GM13977 (cell line): ENCODE data around the gene CDC42BPA.

ENCODE experiments used
- DNase-seq: peaks from one replicate; pipeline ENCODE4 v3.0.0; 2012; ENCODE audit warnings: low spot score
- in situ Hi-C: fragments of 300-500 bp; cut with MboI; formaldehyde crosslinking; loops from one replicate; pipeline ENCODE4 v1.12.0; 2022; ENCODE audit warnings: low sequenced_read_pairs, low pct_unique_long_range_greater_than_20kb, mixed read lengths, inconsistent platforms; ENCODE audit not compliant: unreplicated experiment
- TF ChIP-seq, protein P1 (sequence below): IDR thresholded peaks from 2 replicates; pipeline ENCODE4 v1.5.1; 2012; ENCODE audit warnings: mild to moderate bottlenecking, control low read depth; ENCODE audit not compliant: insufficient read depth; ENCODE audit errors: extremely low read depth, missing control alignments

The CDC42BPA gene

DNA sequence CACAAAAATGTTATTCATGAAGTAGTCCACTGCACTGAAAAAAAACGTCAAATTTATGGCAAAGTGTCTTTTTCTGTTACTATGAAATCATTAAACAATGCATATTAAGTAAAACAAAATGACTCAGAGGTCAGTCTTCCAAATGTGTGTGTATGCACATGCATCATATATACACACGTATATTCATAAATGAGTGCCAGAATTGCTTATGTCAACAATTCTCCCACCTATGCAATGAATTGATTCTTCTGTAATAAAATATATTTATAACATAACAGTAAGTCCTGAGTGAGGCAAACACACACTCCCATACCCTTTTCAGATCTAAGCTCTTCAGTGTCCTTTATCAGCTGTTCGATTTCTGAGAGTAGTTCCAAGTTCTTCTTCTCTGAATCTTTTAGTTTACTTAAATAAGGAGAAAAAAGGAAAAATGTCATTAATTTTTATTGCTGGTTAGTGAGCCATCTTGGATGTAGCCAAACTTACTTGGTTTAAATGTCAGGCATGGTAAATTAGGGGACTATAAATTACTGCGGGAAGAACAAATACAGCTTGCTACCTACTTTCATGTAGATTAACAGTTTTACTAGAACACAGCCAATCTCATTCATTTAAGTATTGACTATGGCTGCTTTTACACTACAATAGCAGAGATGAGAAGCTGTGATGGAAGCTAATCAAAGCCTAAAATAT is 246.3 kb downstream of the CDC42BPA start:
- TF ChIP-seq, protein P1, sequence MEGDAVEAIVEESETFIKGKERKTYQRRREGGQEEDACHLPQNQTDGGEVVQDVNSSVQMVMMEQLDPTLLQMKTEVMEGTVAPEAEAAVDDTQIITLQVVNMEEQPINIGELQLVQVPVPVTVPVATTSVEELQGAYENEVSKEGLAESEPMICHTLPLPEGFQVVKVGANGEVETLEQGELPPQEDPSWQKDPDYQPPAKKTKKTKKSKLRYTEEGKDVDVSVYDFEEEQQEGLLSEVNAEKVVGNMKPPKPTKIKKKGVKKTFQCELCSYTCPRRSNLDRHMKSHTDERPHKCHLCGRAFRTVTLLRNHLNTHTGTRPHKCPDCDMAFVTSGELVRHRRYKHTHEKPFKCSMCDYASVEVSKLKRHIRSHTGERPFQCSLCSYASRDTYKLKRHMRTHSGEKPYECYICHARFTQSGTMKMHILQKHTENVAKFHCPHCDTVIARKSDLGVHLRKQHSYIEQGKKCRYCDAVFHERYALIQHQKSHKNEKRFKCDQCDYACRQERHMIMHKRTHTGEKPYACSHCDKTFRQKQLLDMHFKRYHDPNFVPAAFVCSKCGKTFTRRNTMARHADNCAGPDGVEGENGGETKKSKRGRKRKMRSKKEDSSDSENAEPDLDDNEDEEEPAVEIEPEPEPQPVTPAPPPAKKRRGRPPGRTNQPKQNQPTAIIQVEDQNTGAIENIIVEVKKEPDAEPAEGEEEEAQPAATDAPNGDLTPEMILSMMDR, result no peak
- in situ Hi-C loops, result no loop called here
- no peak for DNase-seq

DNA sequence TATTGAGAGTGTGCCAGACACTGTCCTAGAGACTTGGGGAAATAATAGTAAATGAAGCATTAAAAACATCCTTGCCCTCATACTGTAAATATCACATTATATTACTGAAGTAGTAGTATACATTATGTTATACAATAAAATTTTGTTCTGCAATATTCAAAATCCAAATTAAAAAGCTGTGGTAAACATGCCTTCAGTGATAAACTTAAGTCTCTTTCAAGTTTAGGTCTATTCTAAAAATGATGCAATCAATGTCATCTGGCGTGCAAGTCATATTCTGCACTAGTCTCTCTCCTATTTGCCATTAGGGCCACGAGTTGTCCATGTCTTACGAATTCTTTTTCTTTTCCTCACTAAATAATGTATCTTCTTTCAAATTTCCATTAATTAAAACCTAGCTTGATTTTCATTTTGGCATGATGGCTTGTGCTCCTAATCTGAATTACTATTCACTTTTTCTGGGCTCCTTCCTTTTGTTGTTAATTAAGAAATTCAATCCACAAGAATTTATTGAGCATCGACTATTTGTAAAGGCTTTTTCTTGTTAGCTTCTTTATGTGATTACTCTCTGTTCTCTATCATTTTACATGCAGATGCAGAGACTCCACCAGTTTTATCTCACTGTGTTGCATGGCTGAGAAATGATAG is 247.5 kb downstream of the CDC42BPA start:
- in situ Hi-C loops, result no loop called here
- TF ChIP-seq, protein P1, result no peak
- DNase-seq, result no peak

DNA sequence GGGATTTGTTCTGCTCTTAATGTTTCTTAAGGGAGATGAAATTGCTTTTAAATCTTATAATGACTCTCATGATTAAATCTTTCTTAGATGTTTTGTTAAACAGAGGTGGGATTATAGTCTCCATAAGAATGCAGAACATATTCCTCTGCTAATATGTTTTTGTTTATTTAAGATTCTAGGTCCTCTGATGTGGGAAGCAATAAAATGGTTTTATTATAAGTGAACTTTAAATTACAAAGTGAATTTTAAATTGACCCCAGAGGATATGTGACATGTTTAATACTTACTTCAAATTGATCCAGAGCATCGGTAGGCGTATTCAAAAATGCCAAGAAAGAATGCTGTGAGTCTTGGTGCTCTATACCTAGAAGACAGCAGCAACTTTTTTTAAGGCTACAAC is 248.8 kb downstream of the CDC42BPA start:
- TF ChIP-seq, protein P1, result no peak
- DNase-seq, result no peak
- in situ Hi-C loops, result no loop called here

DNA sequence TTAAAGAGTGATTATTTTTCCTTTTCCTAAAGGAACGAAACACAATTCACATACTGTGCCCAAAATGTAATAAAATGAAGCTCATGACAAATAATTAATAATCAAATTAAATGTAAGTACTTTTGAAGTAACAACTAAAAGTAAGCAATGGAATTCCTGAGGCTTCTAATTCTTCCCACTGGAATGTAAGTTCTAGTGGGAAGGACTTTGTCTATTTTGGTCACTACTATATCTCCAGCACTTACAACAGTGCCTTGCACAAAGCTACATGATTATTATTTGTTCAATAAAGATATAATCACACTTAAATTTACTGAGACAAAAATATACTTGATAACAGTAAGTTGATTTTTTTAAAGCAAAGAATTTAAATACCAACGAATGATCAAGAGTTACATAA is 249.4 kb downstream of the CDC42BPA start:
- DNase-seq, result no peak
- in situ Hi-C loops, result no loop called here
- TF ChIP-seq, protein P1, result no peak

DNA sequence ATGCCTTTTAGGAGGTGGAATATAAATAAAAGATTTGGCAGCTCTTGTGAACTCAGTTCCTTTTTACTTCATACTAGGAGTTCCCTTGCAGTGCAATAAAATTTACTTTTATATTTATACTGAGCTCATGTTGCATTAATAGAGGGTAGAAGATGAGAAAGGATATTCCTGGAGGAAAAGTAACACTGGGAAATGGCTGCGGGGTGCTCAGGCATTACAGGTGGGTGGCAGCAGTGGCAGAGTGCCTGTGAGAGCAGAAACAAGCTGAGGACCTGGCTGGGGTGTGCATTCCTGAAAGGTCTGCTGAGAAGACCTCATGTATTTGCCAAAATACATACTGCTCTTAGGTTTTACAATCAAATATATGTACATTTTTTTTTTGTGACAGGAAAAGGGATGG is 251.3 kb downstream of the CDC42BPA start:
- TF ChIP-seq, protein P1, result no peak
- DNase-seq, result no peak
- in situ Hi-C loops, result no loop called here

DNA sequence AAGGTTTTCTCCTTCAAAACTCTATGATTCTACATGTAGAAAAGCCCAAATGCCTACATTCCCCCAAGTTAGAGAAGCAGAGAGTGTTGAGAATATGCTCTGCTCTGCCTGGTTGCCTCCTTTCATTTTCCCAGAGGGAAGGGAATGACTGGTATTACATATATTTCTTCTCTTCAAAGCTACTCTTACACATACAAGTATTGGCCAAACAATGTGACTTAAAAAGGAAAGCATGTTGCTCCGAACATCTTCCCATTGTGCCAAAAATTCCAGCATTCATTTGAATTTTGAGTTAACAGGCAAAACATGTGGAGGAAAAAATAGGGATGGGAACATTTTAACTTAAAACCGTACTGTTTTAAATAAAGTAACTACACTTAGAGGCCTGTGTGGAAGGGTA is 253.0 kb downstream of the CDC42BPA start:
- in situ Hi-C loops, result no loop called here
- TF ChIP-seq, protein P1, result no peak
- DNase-seq, result no peak
